Bronchial epithelial cell (primary cell): Measurements from ENCODE around the gene SPATA13. TPM values are rescaled to one million over a fixed set of nuclear protein-coding genes. Genes with fewer than 3 reads are reported as not detected.

Experiments
- DNase-seq: peaks from one replicate; pipeline ENCODE4 v3.0.0-alpha.2; 2010; ENCODE audit warnings: low read depth
- FAIRE-seq: peaks from 2 replicates; lab custom pipeline; 2011; peaks lifted over from hg19 to GRCh38; lab: Jason Lieb, UNC
- H3K27me3 ChIP-seq: 2 replicates; pipeline ENCODE4 v1.5.1; 2011; ENCODE audit warnings: low read length; ENCODE audit not compliant: control insufficient read depth, insufficient read depth
- H3K36me3 ChIP-seq: 2 replicates; pipeline ENCODE4 v1.5.1; 2011; ENCODE audit warnings: low read length; ENCODE audit not compliant: control insufficient read depth, insufficient read depth
- H3K4me3 ChIP-seq: 2 replicates; pipeline ENCODE4 v1.5.1; 2011; ENCODE audit warnings: mild to moderate bottlenecking, low read depth, low read length, control low read depth
- total RNA-seq: library from RNA; depleted of rRNA; stranded (reverse); fragments of >200 nt; gene quantifications from 2 replicates; pipeline ENCODE4 v1.2.1, GENCODE V29; 2014
- TF ChIP-seq, protein P1 (sequence below): IDR thresholded peaks from 2 replicates; pipeline ENCODE4 v1.5.1; 2011; ENCODE audit warnings: mild to moderate bottlenecking, moderate library complexity, low read length, control low read depth, inconsistent platforms; ENCODE audit not compliant: insufficient read depth, severe bottlenecking

The SPATA13 gene
- total RNA-seq, 1 donor from 2014 or later: 2.1 TPM

DNA sequence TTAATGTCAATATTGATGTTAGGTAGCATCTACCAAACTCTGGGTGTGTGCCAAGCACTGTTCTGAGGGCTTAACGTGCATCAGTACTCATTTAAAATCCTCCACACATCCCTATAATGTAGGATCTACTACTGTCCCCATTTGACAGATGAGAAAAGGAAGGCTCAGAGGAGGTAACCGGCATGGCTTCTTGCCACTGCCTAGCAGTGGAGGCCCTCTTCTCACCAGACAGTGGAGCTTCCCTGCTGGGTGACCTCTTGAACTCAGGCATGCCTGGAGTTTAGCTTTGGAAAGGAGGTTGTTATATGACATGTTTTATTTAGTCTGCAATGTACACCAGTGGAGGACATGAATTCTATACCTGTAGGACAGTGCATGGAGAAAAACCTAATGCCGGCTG, 2.1 kb downstream of the SPATA13 start:
- H3K36me3 ChIP-seq: no peaks in the 10 kb centered on the region
- H3K27me3 ChIP-seq: peaks cover 3% of the 10 kb centered on the region
- TF ChIP-seq, protein P1, sequence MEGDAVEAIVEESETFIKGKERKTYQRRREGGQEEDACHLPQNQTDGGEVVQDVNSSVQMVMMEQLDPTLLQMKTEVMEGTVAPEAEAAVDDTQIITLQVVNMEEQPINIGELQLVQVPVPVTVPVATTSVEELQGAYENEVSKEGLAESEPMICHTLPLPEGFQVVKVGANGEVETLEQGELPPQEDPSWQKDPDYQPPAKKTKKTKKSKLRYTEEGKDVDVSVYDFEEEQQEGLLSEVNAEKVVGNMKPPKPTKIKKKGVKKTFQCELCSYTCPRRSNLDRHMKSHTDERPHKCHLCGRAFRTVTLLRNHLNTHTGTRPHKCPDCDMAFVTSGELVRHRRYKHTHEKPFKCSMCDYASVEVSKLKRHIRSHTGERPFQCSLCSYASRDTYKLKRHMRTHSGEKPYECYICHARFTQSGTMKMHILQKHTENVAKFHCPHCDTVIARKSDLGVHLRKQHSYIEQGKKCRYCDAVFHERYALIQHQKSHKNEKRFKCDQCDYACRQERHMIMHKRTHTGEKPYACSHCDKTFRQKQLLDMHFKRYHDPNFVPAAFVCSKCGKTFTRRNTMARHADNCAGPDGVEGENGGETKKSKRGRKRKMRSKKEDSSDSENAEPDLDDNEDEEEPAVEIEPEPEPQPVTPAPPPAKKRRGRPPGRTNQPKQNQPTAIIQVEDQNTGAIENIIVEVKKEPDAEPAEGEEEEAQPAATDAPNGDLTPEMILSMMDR: no peak
- H3K4me3 ChIP-seq: no peak overlapping the region
- FAIRE-seq (no peak), DNase-seq (no peak)

DNA sequence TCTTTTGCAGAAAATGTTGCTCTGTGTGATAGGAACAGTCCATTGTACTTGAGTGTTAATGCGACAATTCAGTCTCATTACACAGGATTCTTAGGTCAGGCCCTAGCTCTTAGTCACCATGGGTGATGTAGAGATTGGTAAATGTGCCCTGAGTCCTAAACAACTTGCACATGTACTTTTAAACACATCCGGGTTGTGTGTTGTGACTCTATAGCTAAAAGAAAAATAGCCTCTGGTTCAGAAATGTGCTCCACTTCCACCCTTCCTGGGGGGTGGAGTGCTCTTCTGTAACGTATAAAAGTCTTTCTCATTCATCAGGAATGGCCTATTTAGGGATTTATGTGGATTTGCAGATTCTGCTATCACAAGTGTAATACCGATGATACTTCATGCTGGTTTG, 5.2 kb downstream of the SPATA13 start:
- FAIRE-seq (peak; percentile 80), DNase-seq (no peak)
- Histone ChIP-seq H3K27me3 (peaks cover 3% of the 10 kb centered on the region), H3K4me3 (no peak overlapping the region), H3K36me3 (no peaks in the 10 kb centered on the region)
- TF ChIP-seq, protein P1: no peak

DNA sequence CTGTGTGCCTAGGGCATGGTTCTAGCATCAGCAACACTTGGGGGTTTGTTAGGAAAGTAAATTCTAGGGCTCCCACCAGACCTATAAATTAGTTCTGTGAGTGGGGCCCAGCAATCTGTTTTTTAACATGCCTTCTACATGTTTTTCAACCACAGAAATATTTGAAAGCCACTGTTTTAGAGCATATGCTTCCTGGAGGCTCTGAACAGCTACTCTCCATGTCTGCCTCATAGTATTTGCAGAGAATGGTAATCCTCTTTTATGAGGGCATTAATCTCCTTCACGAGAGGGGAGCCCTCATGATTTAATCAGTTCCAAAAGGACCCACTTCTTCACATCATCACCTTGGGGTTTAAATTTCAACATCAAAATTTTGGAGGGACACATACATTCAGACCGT, 6.0 kb downstream of the SPATA13 start:
- Histone ChIP-seq H3K4me3 (no peak overlapping the region), H3K36me3 (no peaks in the 10 kb centered on the region), H3K27me3 (peaks cover 1% of the 10 kb centered on the region)
- FAIRE-seq: no peak
- DNase-seq: no peak
- TF ChIP-seq, protein P1: no peak

DNA sequence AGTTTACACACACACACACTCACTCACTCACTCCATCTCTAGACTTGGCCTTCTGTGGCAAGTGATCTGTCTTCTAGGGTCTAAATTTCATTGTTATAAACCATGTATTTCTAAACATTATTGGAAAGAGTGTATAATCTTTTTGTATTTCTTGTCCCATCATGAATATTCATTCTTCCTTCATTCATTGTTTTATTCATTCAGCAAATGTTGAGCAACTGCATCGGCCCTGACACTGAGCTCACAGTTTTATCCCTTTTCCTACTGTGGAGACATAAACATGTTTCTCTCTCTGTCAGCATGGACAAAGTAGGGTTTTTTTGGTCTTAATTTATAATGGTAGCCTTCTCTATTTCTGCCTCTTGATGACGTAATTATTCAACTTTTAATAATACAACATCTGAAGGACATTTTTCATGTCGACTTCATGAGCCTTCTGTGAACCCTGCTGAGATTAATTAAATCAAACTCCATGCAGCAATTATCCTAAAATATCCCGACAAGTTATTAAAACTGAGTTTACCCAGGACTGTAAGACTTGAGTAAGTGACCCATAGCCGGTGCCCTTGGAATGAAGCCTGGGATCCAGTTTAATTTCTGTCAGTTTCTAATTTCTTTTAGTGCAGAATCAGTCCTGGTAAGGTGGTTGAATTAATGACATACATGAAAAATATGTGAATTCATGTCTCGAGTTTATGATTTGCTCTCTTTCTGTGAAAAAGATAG, 7.3 kb downstream of the SPATA13 start:
- Histone ChIP-seq H3K27me3 (no peaks in the 10 kb centered on the region), H3K36me3 (no peaks in the 10 kb centered on the region), H3K4me3 (no peak overlapping the region)
- TF ChIP-seq, protein P1: no peak
- DNase-seq (no peak), FAIRE-seq (no peak)

DNA sequence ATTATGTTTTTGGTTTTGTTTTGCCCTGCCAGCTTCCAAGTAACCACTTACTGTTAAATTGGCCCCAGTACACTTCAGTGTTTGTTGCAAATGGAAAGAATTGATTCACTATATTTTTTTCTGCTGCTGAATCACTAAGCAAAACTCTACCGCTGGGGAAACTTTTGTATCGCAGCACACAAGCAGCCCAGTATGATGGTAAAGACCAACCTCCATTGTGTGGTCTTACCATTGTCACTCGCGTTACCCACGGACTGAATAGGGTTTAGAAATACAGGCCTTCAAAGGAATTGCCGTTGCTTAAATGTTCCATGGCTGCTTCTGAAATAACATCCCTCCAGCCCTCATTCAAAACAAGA, 7.9 kb downstream of the SPATA13 start:
- TF ChIP-seq, protein P1: no peak
- FAIRE-seq (no peak), DNase-seq (no peak)
- H3K27me3 ChIP-seq: no peaks in the 10 kb centered on the region
- no peaks in the 10 kb centered on the region for H3K36me3 ChIP-seq
- no peak overlapping the region for H3K4me3 ChIP-seq

DNA sequence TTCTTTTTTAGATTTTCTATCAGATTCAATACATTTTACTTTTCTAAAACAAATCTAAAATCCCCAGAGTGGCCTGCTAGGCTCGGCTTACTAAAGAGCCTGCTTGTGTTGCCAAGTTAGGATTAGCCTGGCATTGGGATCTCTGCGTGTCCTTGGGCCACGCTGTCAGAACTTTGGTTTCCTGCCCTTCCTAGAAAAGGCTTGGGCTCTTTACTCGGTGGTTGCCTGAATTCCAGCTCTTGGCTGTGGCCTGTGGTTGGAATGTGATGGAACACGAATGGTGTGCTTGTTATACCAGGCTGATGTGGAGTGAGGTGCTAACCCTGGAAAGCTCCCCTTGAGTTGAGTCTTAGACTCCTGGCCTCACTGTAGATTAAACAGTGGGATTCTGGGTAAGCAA, 8.5 kb downstream of the SPATA13 start:
- FAIRE-seq: no peak
- H3K36me3 ChIP-seq: no peaks in the 10 kb centered on the region

More for the DNA sequence above, 8.5 kb downstream of the SPATA13 start:
- Histone ChIP-seq H3K4me3 (no peak overlapping the region), H3K27me3 (no peaks in the 10 kb centered on the region)
- TF ChIP-seq, protein P1: no peak
- DNase-seq: no peak
